CD4-positive, alpha-beta T cell (primary cell): ENCODE measurements around the gene PTPRN2. TPM values are rescaled to one million over a fixed set of nuclear protein-coding genes. Genes with fewer than 3 reads are reported as not detected.

Source experiments
- ATAC-seq: fragments of 200-7000 bp; cut with Tn5 transposase; one replicate; pipeline ENCODE4 v1.10.0; 2022; ENCODE audit warnings: mild to moderate bottlenecking; ENCODE audit not compliant: poor library complexity
- CTCF ChIA-PET: fragments of 350-600 bp; sonication (Branson Sonifier 250); formaldehyde crosslinking; loops from one replicate; lab custom pipeline; 2021; ENCODE audit warnings: antibody characterized with exemption, inconsistent platforms; lab: Charles Lee
- POLR2A ChIA-PET: fragments of 350-600 bp; sonication (Branson Sonifier 250); formaldehyde crosslinking; loops from one replicate; lab custom pipeline; 2021; ENCODE audit warnings: antibody characterized with exemption, inconsistent platforms; lab: Charles Lee
- DNase-seq, 14 experiments: peaks; one replicate each; pipeline ENCODE4 v3.0.0-alpha.2; 2013 to 2020; ENCODE audit warnings: mixed read lengths in 2 of 14
- H3K27ac ChIP-seq, 2 donors: one replicate each; pipeline versions ENCODE4 v1.5.1 to v1.7.0; 2013; ENCODE audit warnings: low read length in 2 of 2, low read depth in 1 of 2, mild to moderate bottlenecking in 1 of 2
- H3K27me3 ChIP-seq, 2 experiments: 1 replicate in 1 of 2; 2 replicates in 1 of 2; pipeline versions ENCODE4 v1.6.1 to v1.7.0; 2013; ENCODE audit warnings: low read length in 2 of 2, control low read depth in 1 of 2, mild to moderate bottlenecking in 1 of 2, moderate library complexity in 1 of 2; ENCODE audit not compliant: insufficient read depth in 2 of 2, control insufficient read depth in 1 of 2
- H3K36me3 ChIP-seq: one replicate; pipeline ENCODE4 v1.6.1; 2013; ENCODE audit warnings: low read length, control low read depth; ENCODE audit not compliant: insufficient read depth
- H3K4me1 ChIP-seq: one replicate; pipeline ENCODE4 v1.6.1; 2013; ENCODE audit warnings: low read length, control low read depth; ENCODE audit not compliant: insufficient read depth
- H3K4me3 ChIP-seq: one replicate; pipeline ENCODE4 v1.5.1; 2013; ENCODE audit warnings: mild to moderate bottlenecking, low read length, moderate library complexity
- H3K9me3 ChIP-seq, 2 experiments: 1 replicate in 1 of 2; 2 replicates in 1 of 2; pipeline versions ENCODE4 v1.6.1 to v1.7.0; 2013; ENCODE audit warnings: low read length in 2 of 2, mild to moderate bottlenecking in 2 of 2, control low read depth in 1 of 2, moderate library complexity in 1 of 2; ENCODE audit not compliant: control insufficient read depth in 1 of 2, insufficient read depth in 1 of 2
- H3K27ac Mint-ChIP-seq: one replicate; pipeline ENCODE4 v1.8.0; 2020; ENCODE audit warnings: mixed read lengths
- H3K27me3 Mint-ChIP-seq: one replicate; pipeline ENCODE4 v1.8.0; 2021; ENCODE audit warnings: mixed read lengths
- H3K36me3 Mint-ChIP-seq: one replicate; pipeline ENCODE4 v1.8.0; 2021; ENCODE audit warnings: low read depth, mixed read lengths
- H3K4me1 Mint-ChIP-seq: one replicate; pipeline ENCODE4 v1.8.0; 2021; ENCODE audit warnings: low read depth, mixed read lengths
- H3K4me3 Mint-ChIP-seq: one replicate; pipeline ENCODE4 v1.8.0; 2020; ENCODE audit warnings: mild to moderate bottlenecking, mixed read lengths
- H3K9me3 Mint-ChIP-seq: one replicate; pipeline ENCODE4 v1.8.0; 2020; ENCODE audit warnings: mixed read lengths
- intact Hi-C, 2 experiments: fragments of 100-400 bp; cut with DNase I in 1 of 2; cut with micrococcal nuclease in 1 of 2; formaldehyde crosslinking; loops; one replicate each; pipeline versions ENCODE4 v1.15.1 to v1.9.0; 2023 to 2025; cut with DNase I, micrococcal nuclease
- total RNA-seq, 174 experiments: library from RNA in 2 of 174; stranded (reverse) in 2 of 174; gene quantifications; one replicate each; pipeline ENCODE4 v1.2.3 and lab custom pipeline; 2021 to 2026
- TF ChIP-seq, protein P1 (sequence below): fragments of 200-600 bp; IDR thresholded peaks from one replicate; pipeline ENCODE4 v1.8.0; 2022; ENCODE audit warnings: antibody characterized with exemption, mild to moderate bottlenecking

PTPRN2 gene
- total RNA-seq, 2 experiments from 2014 or later = 0.34 to 0.44 TPM

DNA sequence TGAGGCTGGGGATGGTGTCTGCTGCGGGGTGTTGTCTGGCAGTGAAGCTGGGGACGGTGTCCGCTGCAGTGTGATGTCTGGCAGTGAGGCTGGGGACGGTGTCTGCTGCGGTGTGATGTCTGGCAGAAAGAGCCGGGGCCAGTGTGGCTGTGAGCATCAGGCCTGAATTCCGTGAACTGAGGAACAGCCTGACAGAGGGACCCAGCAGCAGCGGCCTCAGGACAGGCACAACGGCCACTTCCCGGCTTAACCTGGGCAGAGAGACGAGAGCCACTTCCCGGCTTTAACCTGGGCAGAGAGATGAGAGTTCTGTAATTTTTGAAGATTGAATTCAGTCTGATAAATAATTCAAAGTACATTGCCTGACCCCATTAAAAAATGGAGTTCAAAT, 321.2 kb downstream of the PTPRN2 start:
- intact Hi-C loops = no loop called here
- H3K27me3 ChIP-seq = no peaks in the 10 kb centered on the region
- peak in 1 of 14 experiments; percentile 16 for DNase-seq
- Mint-ChIP-seq H3K27me3 (no peaks in the 10 kb centered on the region), H3K9me3 (no peaks in the 10 kb centered on the region), H3K4me3 (no peak overlapping the region), H3K4me1 (no peaks in the 10 kb centered on the region), H3K36me3 (no peaks in the 10 kb centered on the region), H3K27ac (no peak overlapping the region)
- ChIA-PET CTCF (no interaction called here), POLR2A (no interaction called here)
- H3K4me1 ChIP-seq = no peaks in the 10 kb centered on the region
- no peak overlapping the region for H3K27ac ChIP-seq
- TF ChIP-seq, protein P1, sequence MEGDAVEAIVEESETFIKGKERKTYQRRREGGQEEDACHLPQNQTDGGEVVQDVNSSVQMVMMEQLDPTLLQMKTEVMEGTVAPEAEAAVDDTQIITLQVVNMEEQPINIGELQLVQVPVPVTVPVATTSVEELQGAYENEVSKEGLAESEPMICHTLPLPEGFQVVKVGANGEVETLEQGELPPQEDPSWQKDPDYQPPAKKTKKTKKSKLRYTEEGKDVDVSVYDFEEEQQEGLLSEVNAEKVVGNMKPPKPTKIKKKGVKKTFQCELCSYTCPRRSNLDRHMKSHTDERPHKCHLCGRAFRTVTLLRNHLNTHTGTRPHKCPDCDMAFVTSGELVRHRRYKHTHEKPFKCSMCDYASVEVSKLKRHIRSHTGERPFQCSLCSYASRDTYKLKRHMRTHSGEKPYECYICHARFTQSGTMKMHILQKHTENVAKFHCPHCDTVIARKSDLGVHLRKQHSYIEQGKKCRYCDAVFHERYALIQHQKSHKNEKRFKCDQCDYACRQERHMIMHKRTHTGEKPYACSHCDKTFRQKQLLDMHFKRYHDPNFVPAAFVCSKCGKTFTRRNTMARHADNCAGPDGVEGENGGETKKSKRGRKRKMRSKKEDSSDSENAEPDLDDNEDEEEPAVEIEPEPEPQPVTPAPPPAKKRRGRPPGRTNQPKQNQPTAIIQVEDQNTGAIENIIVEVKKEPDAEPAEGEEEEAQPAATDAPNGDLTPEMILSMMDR = no peak
- H3K36me3 ChIP-seq = no peaks in the 10 kb centered on the region
- H3K9me3 ChIP-seq = peaks cover 0 to 65% of the 10 kb centered on the region in 2 experiments
- ATAC-seq = no peak
- H3K4me3 ChIP-seq = no peak overlapping the region

DNA sequence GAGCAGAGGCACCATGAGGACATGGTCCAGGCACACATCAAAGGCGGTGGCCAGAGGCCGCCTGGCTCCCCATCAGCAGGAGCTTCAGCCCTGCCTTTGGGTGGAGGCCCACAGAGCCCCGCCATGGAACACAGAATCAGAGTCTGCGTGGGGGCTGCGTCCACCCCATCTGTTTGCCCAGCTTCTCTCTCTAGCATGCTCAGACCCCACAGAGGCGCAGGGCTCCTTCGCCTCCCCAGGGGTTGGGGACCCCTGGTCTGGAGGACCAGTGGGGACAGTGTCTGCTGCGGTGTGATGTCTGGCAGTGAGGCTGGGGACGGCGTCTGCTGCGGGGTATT, 321.9 kb downstream of the PTPRN2 start:
- Mint-ChIP-seq H3K4me1 (no peaks in the 10 kb centered on the region), H3K27me3 (no peaks in the 10 kb centered on the region), H3K36me3 (no peaks in the 10 kb centered on the region), H3K9me3 (no peaks in the 10 kb centered on the region), H3K27ac (no peak overlapping the region), H3K4me3 (no peak overlapping the region)
- ChIA-PET POLR2A (no interaction called here), CTCF (no interaction called here)
- H3K4me1 ChIP-seq = no peaks in the 10 kb centered on the region
- H3K27me3 ChIP-seq = no peaks in the 10 kb centered on the region
- H3K36me3 ChIP-seq = no peaks in the 10 kb centered on the region
- intact Hi-C loops = no loop called here
- H3K27ac ChIP-seq = no peak overlapping the region
- TF ChIP-seq, protein P1 = no peak
- H3K9me3 ChIP-seq = peaks cover 0 to 72% of the 10 kb centered on the region in 2 experiments
- ATAC-seq = no peak
- DNase-seq = no peak
- H3K4me3 ChIP-seq = no peak overlapping the region

DNA sequence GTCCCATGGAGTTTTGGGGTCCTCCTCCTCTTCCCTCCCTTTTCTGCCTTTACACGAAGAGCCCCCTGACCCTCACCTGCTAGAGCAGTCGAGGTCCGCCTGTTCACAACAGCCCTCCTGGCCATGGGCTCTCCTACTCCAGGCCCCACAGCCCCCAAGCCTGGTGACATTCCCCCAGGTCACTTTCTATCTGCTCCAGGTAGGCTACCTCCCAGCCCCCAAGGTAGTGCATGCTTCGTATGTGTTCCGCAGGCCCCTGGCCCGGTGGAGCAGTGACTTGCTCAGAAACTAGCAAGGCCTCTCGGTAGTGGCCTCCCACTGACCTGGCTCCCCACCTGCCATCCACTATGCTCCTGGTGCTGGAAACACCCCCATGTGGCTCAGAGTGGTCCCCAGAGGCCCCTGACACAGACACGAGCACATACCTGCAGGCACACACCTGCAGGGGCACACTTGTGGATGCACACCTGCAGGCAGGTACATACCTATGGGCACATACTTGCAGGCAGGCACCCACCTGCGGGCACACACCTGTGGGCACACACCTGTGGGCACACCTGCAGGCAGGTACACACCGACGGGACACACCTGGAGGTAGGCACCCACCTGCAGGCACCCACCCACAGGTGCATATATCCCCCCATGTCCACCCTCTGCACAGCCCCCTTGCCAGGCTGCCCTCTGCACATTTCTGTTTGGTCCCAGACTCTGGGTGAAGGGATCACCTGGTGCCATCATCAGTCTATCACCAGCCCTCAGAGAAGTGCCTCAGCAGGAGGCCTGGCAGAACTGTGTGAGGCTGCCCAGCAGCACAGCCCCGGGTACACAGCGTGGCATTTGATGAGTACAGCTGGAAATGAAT, 322.5 kb downstream of the PTPRN2 start:
- Histone ChIP-seq H3K36me3 (no peaks in the 10 kb centered on the region), H3K9me3 (peaks cover 0 to 73% of the 10 kb centered on the region in 2 experiments), H3K27me3 (no peaks in the 10 kb centered on the region), H3K27ac (no peak overlapping the region), H3K4me1 (no peaks in the 10 kb centered on the region), H3K4me3 (no peak overlapping the region)
- no peaks in the 10 kb centered on the region for H3K9me3 Mint-ChIP-seq
- no peak for ATAC-seq
- ChIA-PET CTCF (no interaction called here), POLR2A (no interaction called here)
- intact Hi-C loops = no loop called here
- H3K36me3 Mint-ChIP-seq = no peaks in the 10 kb centered on the region
- H3K4me3 Mint-ChIP-seq = no peak overlapping the region
- H3K4me1 Mint-ChIP-seq = no peaks in the 10 kb centered on the region
- no peaks in the 10 kb centered on the region for H3K27me3 Mint-ChIP-seq
- peak in 1 of 14 experiments; percentile 25 for DNase-seq
- no peak overlapping the region for H3K27ac Mint-ChIP-seq
- TF ChIP-seq, protein P1 = no peak
